ENCODE data around the gene RRP9.

DNA sequence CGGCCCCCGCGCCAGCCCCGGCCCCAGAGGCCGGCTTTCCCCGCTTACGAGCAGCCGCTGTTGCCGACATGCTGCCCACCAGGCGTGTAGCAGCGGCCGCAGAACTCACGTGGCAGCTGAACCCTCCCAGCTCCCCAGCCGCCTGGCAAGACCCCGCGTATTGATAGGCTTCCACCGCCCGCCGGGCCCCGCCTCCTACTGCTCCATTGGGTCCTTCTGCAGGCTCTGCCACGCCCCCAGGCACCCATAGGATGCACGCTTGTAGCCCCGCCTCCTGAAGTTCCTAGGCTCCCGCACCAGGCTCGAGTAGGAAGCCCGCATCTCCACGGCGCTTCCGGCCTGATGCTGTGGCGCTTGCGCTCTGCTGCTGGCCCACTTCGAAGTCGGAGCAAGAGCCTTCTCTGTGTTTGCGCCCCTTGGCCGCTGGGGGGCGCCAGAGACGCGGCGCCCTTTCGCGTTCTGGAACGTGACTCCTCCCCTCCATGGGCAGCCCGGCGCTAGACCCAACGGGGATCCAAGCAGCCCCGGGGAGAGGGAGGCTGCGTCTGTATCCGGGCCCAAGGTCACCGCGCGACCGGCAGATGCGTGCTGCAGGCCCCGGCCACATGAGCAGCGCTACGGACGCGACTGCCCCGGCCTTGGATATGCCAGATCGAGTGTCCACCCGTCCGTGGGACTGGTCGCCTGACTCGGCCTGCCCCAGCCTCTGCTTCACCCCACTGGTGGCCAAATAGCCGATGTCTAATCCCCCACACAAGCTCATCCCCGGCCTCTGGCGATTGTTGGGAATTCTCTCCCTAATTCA, at the start of gene RRP9, which contains the start of gene PARP3:
- TF ChIP-seq, protein P1, sequence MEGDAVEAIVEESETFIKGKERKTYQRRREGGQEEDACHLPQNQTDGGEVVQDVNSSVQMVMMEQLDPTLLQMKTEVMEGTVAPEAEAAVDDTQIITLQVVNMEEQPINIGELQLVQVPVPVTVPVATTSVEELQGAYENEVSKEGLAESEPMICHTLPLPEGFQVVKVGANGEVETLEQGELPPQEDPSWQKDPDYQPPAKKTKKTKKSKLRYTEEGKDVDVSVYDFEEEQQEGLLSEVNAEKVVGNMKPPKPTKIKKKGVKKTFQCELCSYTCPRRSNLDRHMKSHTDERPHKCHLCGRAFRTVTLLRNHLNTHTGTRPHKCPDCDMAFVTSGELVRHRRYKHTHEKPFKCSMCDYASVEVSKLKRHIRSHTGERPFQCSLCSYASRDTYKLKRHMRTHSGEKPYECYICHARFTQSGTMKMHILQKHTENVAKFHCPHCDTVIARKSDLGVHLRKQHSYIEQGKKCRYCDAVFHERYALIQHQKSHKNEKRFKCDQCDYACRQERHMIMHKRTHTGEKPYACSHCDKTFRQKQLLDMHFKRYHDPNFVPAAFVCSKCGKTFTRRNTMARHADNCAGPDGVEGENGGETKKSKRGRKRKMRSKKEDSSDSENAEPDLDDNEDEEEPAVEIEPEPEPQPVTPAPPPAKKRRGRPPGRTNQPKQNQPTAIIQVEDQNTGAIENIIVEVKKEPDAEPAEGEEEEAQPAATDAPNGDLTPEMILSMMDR (conservative IDR thresholded peaks at IDR 0.05; ENCODE audit: low read depth, low read length): peak; percentile 93
- TF ChIP-seq EZH2 (IDR thresholded peaks at IDR 0.05; ENCODE audit: borderline replicate concordance, low read depth, low read length, poor library complexity, severe bottlenecking): no peak
